OCI-LY3 (cell line): ENCODE data around the gene URI1.
A peak's percentile ranks its signal among the peaks of the same experiment; 100 is the strongest.

ENCODE experiments used
- H2AFZ ChIP-seq: fragments of 200-600, 300-600 bp; shearing (Covaris generic); 2 replicates; pipeline ENCODE4 v1.6.0; 2014; ENCODE audit warnings: antibody characterized with exemption, low read depth, low read length
- H3K27ac ChIP-seq: fragments of 200-600, 300-600 bp; sonication (generic); 2 replicates; pipeline ENCODE4 v1.5.1; 2014; ENCODE audit warnings: mild to moderate bottlenecking, low read length, moderate library complexity, mixed read lengths
- H3K27me3 ChIP-seq: fragments of 200-600, 300-600 bp; sonication (generic); 2 replicates; pipeline ENCODE4 v1.6.1; 2014; ENCODE audit warnings: low read depth, low read length, mixed read lengths
- H3K36me3 ChIP-seq: fragments of 200-600, 300-600 bp; sonication (generic); replicated peaks from 2 replicates; pipeline ENCODE3; 2014; ENCODE audit warnings: low read depth, low read length, mixed read lengths
- H3K4me1 ChIP-seq: fragments of 300-600, 200-600 bp; sonication (generic); 2 replicates; pipeline ENCODE4 v1.6.1; 2014; ENCODE audit warnings: low read length, mixed read lengths
- H3K4me2 ChIP-seq: fragments of 200-600, 300-600 bp; sonication (generic); 2 replicates; pipeline ENCODE4 v1.6.1; 2014; ENCODE audit warnings: low read length, mixed read lengths
- H3K4me3 ChIP-seq: fragments of 300-600, 200-600 bp; sonication (generic); 2 replicates; pipeline ENCODE4 v1.5.1; 2014; ENCODE audit warnings: antibody characterized with exemption, mild to moderate bottlenecking, low read length, moderate library complexity
- H3K79me2 ChIP-seq: fragments of 300-600, 200-600 bp; shearing (Covaris generic); 2 replicates; pipeline ENCODE4 v1.6.1; 2014; ENCODE audit warnings: mild to moderate bottlenecking, low read length, mixed read lengths
- H3K9ac ChIP-seq: fragments of 300-600, 200-600 bp; shearing (Covaris generic); 2 replicates; pipeline ENCODE4 v1.6.0; 2014; ENCODE audit warnings: mild to moderate bottlenecking, low read length, moderate library complexity
- H3K9me3 ChIP-seq: fragments of 200-600, 300-600 bp; shearing (Covaris generic); 2 replicates; pipeline ENCODE4 v1.6.1; 2014; ENCODE audit warnings: low read length, mixed read lengths; ENCODE audit not compliant: insufficient read depth
- H4K20me1 ChIP-seq: fragments of 200-600, 300-600 bp; sonication (generic); 2 replicates; pipeline ENCODE4 v1.6.1; 2016; ENCODE audit warnings: low read length, mixed read lengths; ENCODE audit not compliant: insufficient read depth
- CTCF ChIP-seq: fragments of 200-600, 300-600 bp; sonication (generic); IDR thresholded peaks from 2 replicates; pipeline ENCODE4 v1.5.1; 2014; ENCODE audit warnings: antibody characterized with exemption, low read length, low read depth
- EZH2phosphoT487 ChIP-seq: fragments of 200-600 bp; shearing (Covaris generic); IDR thresholded peaks from 2 replicates; pipeline ENCODE4 v1.6.1; 2018; ENCODE audit warnings: antibody characterized with exemption, mixed run types, low read depth

The URI1 gene

GRCh38 chr19:29940971-29941585 is 961 bp upstream of the URI1 start:
- no peak for TF ChIP-seq EZH2phosphoT487
- TF ChIP-seq CTCF, result no peak

DNA sequence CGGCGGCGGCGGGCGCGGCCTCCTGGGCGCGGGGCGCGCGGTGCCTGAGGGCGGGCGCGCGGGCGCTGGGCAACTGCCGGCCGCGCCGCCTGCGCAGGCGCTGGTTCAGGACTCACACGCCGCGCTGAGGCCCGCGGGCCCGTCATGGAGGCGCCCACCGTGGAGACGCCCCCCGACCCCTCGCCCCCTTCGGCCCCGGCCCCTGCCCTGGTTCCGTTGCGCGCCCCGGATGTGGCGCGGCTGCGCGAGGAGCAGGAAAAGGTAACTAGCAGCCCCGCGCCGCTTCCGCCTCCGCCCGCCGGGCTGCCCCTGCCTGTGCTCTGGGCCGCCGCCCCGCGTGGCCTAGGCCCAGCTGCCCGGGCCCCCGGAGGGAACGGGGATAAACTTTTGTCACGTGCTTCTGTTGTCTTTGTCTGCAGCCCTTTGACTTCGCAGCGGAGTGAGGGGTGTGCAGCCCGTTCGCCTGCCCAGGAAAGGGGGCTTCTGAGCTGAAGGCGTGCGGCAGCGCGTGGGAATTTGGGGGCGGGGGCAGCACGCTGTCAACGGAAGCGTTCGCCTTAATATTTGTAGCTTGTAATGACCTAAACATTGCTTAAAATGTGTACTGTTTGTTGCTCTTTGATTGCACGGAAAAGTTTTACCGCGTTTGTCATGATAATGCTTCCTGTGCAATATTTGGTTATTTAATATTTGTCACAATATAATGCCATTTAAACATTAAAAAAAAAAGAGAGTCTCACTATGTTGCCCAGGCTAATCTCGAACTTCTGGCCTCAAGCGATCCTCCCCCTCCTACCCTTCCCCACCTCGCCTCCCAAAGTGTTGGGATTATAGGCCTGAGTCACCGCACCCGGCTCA is 594 bp downstream of the URI1 start:
- H3K4me1 ChIP-seq, result peaks cover 18% of the 10 kb centered on the region
- peak overlapping the region; percentile 95 for H3K4me3 ChIP-seq
- H3K9me3 ChIP-seq, result peaks cover under 1% of the 10 kb centered on the region; the same call in 1 of the 2 replicates
- peaks cover 31% of the 10 kb centered on the region for H4K20me1 ChIP-seq
- H3K4me2 ChIP-seq, result peak overlapping the region; percentile 85
- H3K27ac ChIP-seq, result peak overlapping the region; percentile 41; the same call in 1 of the 2 replicates
- peaks cover 11% of the 10 kb centered on the region for H3K36me3 ChIP-seq
- TF ChIP-seq EZH2phosphoT487, result no peak
- no peak for TF ChIP-seq CTCF
- H2AFZ ChIP-seq, result peak overlapping the region; percentile 73; the same call in 1 of the 2 replicates
- H3K27me3 ChIP-seq, result no peaks in the 10 kb centered on the region
- H3K79me2 ChIP-seq, result peaks cover 51% of the 10 kb centered on the region
- peak overlapping the region; percentile 90 for H3K9ac ChIP-seq

More at GRCh38 chr19:29940971-29941585, 961 bp upstream of the URI1 start:
- no peak overlapping the region for H3K27ac ChIP-seq
- peaks cover 18% of the 10 kb centered on the region for H3K4me1 ChIP-seq
- no peak overlapping the region for H3K9ac ChIP-seq
- peak overlapping the region; percentile 65 for H3K4me2 ChIP-seq
- no peak overlapping the region for H2AFZ ChIP-seq
- H3K36me3 ChIP-seq, result no peaks in the 10 kb centered on the region
- H3K79me2 ChIP-seq, result peaks cover 36% of the 10 kb centered on the region
- H3K4me3 ChIP-seq, result no peak overlapping the region; the same call in 1 of the 2 replicates
- no peaks in the 10 kb centered on the region for H3K27me3 ChIP-seq
- H4K20me1 ChIP-seq, result peaks cover 18% of the 10 kb centered on the region
- H3K9me3 ChIP-seq, result no peaks in the 10 kb centered on the region

DNA sequence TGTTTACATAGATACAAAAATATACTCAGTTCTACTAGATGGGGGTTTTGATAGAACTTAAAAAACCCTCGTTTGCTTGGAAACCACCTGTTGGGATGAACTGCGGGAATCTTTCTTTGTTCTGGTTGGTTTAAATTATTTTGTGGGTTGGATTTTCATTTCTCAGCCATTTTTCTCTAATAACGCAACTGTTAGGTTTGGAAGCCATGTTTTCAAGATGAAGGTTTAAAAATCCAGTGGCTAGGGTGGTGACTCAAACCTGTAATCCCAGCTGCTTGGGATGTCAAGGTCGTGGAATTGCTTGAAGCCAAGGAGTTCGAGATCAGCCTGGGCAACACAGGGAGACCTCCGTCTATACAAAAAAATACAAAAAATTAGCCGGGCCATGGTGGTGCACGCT is 1.6 kb downstream of the URI1 start:
- Histone ChIP-seq H2AFZ (no peak overlapping the region), H3K27ac (no peak overlapping the region), H3K36me3 (peaks cover 17% of the 10 kb centered on the region), H4K20me1 (peaks cover 37% of the 10 kb centered on the region), H3K4me3 (peak overlapping the region; percentile 95), H3K27me3 (no peaks in the 10 kb centered on the region), H3K9me3 (peaks cover 7% of the 10 kb centered on the region; the same call in 1 of the 2 replicates), H3K79me2 (peaks cover 61% of the 10 kb centered on the region), H3K9ac (peak overlapping the region; percentile 90), H3K4me1 (peaks cover 18% of the 10 kb centered on the region), H3K4me2 (peak overlapping the region; percentile 85)
- TF ChIP-seq CTCF (no peak), EZH2phosphoT487 (no peak)

DNA sequence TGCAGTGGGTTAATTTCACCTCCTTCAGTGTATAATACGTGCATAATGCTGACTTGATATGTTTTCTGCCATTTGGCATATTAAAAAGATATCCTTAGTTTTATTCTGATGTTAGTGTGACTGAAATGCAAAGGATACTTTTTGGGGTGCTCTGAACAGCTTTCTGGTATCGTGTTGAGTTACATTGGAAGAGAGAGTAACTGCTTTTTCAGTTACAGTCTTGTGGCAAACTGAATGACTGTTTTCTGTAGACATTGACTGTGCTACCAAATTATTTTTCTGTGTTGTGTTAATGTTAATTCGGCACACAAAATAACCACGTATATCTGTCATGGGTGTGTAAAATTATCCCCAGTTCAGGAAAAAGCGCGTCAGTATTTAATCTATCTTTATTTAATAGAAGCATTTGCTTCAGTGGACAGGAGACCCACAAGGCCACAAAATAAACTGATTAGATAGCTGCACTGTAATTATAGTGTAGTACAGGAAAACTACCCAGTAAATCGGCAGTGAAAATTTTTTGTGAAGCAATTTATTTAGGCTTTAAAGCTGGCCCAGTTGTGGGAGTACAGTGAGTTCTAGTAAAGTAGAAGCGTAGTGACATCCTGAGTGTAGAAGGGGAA is 2.5 kb downstream of the URI1 start:
- H3K4me3 ChIP-seq, result no peak overlapping the region
- H3K4me1 ChIP-seq, result peaks cover 18% of the 10 kb centered on the region
- H3K27me3 ChIP-seq, result no peaks in the 10 kb centered on the region
- H2AFZ ChIP-seq, result no peak overlapping the region
- no peak overlapping the region for H3K9ac ChIP-seq
- peaks cover 37% of the 10 kb centered on the region for H4K20me1 ChIP-seq
- peaks cover 64% of the 10 kb centered on the region for H3K79me2 ChIP-seq
- peak overlapping the region; percentile 14; the same call in 1 of the 2 replicates for H3K4me2 ChIP-seq
- H3K36me3 ChIP-seq, result peaks cover 17% of the 10 kb centered on the region
- peaks cover 7% of the 10 kb centered on the region; the same call in 1 of the 2 replicates for H3K9me3 ChIP-seq
- H3K27ac ChIP-seq, result no peak overlapping the region
- TF ChIP-seq CTCF, result no peak
- no peak for TF ChIP-seq EZH2phosphoT487
